Measurements from ENCODE around the gene PBX3.

GRCh38 chr9:125908966-125909365, 161.8 kb downstream of the PBX3 start:
- TF ChIP-seq CTCF (conservative IDR thresholded peaks at IDR 0.05 in 1 of 2, IDR thresholded peaks at IDR 0.05 in 1 of 2; ENCODE audit: low read depth in 1 of 2, low read length in 2 of 2) (no peak), EZH2 (IDR thresholded peaks at IDR 0.05; ENCODE audit: low read length, missing control alignments) (no peak)
